Sigmoid colon (tissue), 7 donors: Measurements from ENCODE around the gene KRT26. TPM values are rescaled to one million over a fixed set of nuclear protein-coding genes. Genes with fewer than 3 reads are reported as not detected.
"Not testable (repeated sequence)": the region's sequence is repeated elsewhere in the genome, so short reads cannot be mapped to it uniquely, and the experiment has no call there.

Source experiments
- DNase-seq: peaks from one replicate; pipeline ENCODE4 v3.0.0-alpha.2; 2019
- H3K27ac ChIP-seq, 4 donors: fragments of 200-600 bp; sonication (generic); one replicate each; pipeline ENCODE4 v1.5.1; 2016 to 2019; ENCODE audit warnings: mild to moderate bottlenecking in 1 of 4
- H3K27me3 ChIP-seq, 3 donors: fragments of 200-600 bp; sonication (generic); one replicate each; pipeline ENCODE4 v1.5.1; 2019; ENCODE audit warnings: mild to moderate bottlenecking in 1 of 3
- H3K36me3 ChIP-seq, 4 donors: fragments of 200-600 bp; sonication (generic); one replicate each; pipeline ENCODE4 v1.5.1; 2016 to 2019
- H3K4me1 ChIP-seq, 4 donors: fragments of 200-600 bp; sonication (generic); one replicate each; pipeline ENCODE4 v1.5.1; 2017 to 2019
- H3K4me3 ChIP-seq, 4 donors: fragments of 200-600 bp; sonication (generic); one replicate each; pipeline ENCODE4 v1.5.1; 2017 to 2019; ENCODE audit warnings: mild to moderate bottlenecking in 2 of 4, moderate library complexity in 1 of 4
- H3K9me3 ChIP-seq, 4 donors: fragments of 200-600 bp in 3 of 4; sonication (generic) in 3 of 4; one replicate each; pipeline versions ENCODE4 v1.5.1 to v1.6.1; 2013 to 2019
- EP300 ChIP-seq, 4 donors: sonication (generic); formaldehyde crosslinking; IDR thresholded peaks; one replicate each; pipeline ENCODE4 v1.6.1; 2017; ENCODE audit warnings: antibody characterized with exemption in 4 of 4
- POLR2A ChIP-seq, 2 donors: fragments of 450-650 bp; IDR thresholded peaks; one replicate each; pipeline ENCODE4 v1.6.1; 2016; ENCODE audit warnings: antibody characterized with exemption in 2 of 2, mild to moderate bottlenecking in 2 of 2, moderate library complexity in 2 of 2
- POLR2AphosphoS5 ChIP-seq, 4 donors: sonication (generic); formaldehyde crosslinking; IDR thresholded peaks; one replicate each; pipeline ENCODE4 v1.6.1; 2017; ENCODE audit warnings: antibody characterized with exemption in 4 of 4
- WGBS, 2 donors: extraction: QIAGEN DNeasy Blood & Tissue Kit; methylation state at CpG; one replicate each; pipeline ENCODE4 v1.1.7; 2013; 5-methylcytosine and 5-hydroxymethylcytosine counted together
- intact Hi-C: fragments of 100-400 bp; cut with DNase I; formaldehyde crosslinking; loops from one replicate; pipeline ENCODE4 v1.15.1; 2023
- polyA plus RNA-seq, 3 donors: library from polyadenylated mRNA; stranded (reverse); fragments of 200-250 nt; gene quantifications; one replicate each; pipeline ENCODE4 v1.2.3, GENCODE V29; 2013
- total RNA-seq, 4 donors: library from RNA; depleted of rRNA; stranded (reverse); fragments of >200 nt; gene quantifications; one replicate each; pipeline ENCODE4 v1.1.0, GENCODE V29; 2016
- TF ChIP-seq, protein P1 (sequence below), 4 experiments: fragments of 450-650 bp in 3 of 4; fragments of 200-600 bp in 1 of 4; IDR thresholded peaks; one replicate each; pipeline ENCODE4 v1.5.1; 2016 to 2019; ENCODE audit warnings: antibody characterized with exemption in 4 of 4, mild to moderate bottlenecking in 3 of 4, moderate library complexity in 2 of 4
- donor health status: healthy with polysubstance abuse.
- donor health status: Bipolar disorder and iron deficiency.
- donor health status: healthy.

Gene KRT26
- total and polyA plus RNA-seq, 7 donors, result not detected

DNA sequence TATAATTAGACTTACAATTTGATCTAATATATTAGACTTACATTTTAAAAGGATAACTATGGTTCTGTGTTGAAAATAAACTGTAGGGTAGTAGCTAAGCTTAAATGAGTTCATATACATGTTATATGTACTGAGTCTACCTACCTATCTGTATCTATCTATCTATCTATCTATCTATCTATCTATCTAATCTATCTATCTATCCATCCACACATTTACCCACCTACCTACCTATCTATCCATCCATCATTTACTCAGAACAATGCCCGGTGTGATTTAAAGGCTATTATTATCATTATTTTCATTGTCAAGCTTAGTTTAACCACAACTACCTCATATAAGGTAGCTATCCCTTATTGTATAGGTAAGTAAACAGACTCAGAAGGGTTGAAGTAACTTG, 43.4 kb upstream of the KRT26 start:
- peaks cover 0 to 21% (median 0%) of the 10 kb centered on the region in 3 donors for H3K27me3 ChIP-seq
- peaks cover 0 to 3% (median 0%) of the 10 kb centered on the region in 4 donors for H3K9me3 ChIP-seq
- intact Hi-C loops, result loop anchor here (5.0 kb wide), 1 partner anchor 168 kb away; the partner anchor contains the start of gene SMARCE1
- no peak for DNase-seq
- 90 to 97% methylated on average over 1 of the region's 1 CpG for WGBS, 2 donors
- peaks cover 0 to 15% (median 0%) of the 10 kb centered on the region in 4 donors for H3K4me1 ChIP-seq
- H3K4me3 ChIP-seq, result no peak overlapping the region
- H3K27ac ChIP-seq, result no peak overlapping the region
- TF ChIP-seq EP300 (IDR thresholded peaks at IDR 0.05), result no peak
- TF ChIP-seq POLR2AphosphoS5 (IDR thresholded peaks at IDR 0.05), result no peak
- TF ChIP-seq, protein P1, sequence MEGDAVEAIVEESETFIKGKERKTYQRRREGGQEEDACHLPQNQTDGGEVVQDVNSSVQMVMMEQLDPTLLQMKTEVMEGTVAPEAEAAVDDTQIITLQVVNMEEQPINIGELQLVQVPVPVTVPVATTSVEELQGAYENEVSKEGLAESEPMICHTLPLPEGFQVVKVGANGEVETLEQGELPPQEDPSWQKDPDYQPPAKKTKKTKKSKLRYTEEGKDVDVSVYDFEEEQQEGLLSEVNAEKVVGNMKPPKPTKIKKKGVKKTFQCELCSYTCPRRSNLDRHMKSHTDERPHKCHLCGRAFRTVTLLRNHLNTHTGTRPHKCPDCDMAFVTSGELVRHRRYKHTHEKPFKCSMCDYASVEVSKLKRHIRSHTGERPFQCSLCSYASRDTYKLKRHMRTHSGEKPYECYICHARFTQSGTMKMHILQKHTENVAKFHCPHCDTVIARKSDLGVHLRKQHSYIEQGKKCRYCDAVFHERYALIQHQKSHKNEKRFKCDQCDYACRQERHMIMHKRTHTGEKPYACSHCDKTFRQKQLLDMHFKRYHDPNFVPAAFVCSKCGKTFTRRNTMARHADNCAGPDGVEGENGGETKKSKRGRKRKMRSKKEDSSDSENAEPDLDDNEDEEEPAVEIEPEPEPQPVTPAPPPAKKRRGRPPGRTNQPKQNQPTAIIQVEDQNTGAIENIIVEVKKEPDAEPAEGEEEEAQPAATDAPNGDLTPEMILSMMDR (IDR thresholded peaks at IDR 0.05), result no peak
- TF ChIP-seq POLR2A (IDR thresholded peaks at IDR 0.05), result no peak
- peaks cover 0 to 11% (median 0%) of the 10 kb centered on the region in 4 donors for H3K36me3 ChIP-seq

DNA sequence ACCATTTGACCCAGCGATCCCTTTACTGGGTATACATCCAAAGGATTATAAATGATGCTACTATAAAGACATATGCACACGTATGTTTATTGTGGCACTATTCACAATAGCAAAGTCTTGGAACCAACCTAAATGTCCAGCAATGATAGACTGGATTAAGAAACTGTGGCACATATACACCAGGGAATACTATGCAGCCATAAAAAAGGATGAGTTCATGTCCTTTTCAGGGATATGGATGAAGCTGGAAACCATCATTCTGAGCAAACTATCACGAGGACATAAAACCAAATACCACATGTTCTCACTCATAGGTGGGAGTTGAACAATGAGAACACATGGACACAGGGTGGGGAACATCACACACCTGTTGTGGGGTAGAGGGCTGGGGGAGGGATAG, 42.7 kb upstream of the KRT26 start:
- Histone ChIP-seq H3K27me3 (peaks cover 0 to 27% (median 0%) of the 10 kb centered on the region in 3 donors), H3K36me3 (peaks cover 0 to 11% (median 0%) of the 10 kb centered on the region in 4 donors), H3K4me1 (peaks cover 0 to 12% (median 0%) of the 10 kb centered on the region in 4 donors)
- intact Hi-C loops, result loop anchor here (5.0 kb wide), 1 partner anchor 167 kb away; the partner anchor contains the start of gene SMARCE1
- H3K4me3 ChIP-seq, DNase-seq, H3K27ac ChIP-seq, H3K9me3 ChIP-seq: not testable (repeated sequence)
- WGBS, 2 donors, result 85 to 86% methylated on average over 3 of the region's 3 CpGs

DNA sequence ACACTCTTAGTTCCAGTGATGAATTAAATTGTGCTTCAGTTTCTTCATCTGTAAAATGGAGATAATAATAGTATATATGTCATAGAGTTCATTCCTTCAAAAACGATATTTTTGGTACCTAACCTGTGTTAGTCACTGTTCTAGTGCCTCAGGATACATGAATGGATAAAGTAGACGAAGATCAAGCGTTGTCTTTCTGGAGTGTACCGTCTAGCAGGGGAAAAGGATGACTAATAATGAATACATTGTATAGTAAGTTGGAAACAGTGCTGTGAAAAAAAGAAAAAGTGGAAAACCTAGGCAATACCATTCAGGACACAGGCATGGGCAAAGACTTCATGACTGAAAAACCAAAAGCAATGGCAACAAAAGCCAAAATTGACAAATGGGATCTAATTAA, 41.8 kb upstream of the KRT26 start:
- TF ChIP-seq POLR2A (IDR thresholded peaks at IDR 0.05), result no peak
- TF ChIP-seq, protein P1 (IDR thresholded peaks at IDR 0.05), result no peak
- no peak for TF ChIP-seq POLR2AphosphoS5 (IDR thresholded peaks at IDR 0.05)
- no peak for TF ChIP-seq EP300 (IDR thresholded peaks at IDR 0.05)
- Histone ChIP-seq H3K27me3 (peaks cover 0 to 35% (median 0%) of the 10 kb centered on the region in 3 donors), H3K36me3 (peaks cover 0 to 11% (median 0%) of the 10 kb centered on the region in 4 donors), H3K9me3 (peaks cover 0 to 3% (median 0%) of the 10 kb centered on the region in 4 donors), H3K4me1 (peaks cover 0 to 7% (median 0%) of the 10 kb centered on the region in 4 donors), H3K27ac (no peak overlapping the region), H3K4me3 (no peak overlapping the region)
- intact Hi-C loops, result no loop called here
- no peak for DNase-seq
- WGBS, 2 donors, result 71% methylated on average over 4 of the region's 4 CpGs

DNA sequence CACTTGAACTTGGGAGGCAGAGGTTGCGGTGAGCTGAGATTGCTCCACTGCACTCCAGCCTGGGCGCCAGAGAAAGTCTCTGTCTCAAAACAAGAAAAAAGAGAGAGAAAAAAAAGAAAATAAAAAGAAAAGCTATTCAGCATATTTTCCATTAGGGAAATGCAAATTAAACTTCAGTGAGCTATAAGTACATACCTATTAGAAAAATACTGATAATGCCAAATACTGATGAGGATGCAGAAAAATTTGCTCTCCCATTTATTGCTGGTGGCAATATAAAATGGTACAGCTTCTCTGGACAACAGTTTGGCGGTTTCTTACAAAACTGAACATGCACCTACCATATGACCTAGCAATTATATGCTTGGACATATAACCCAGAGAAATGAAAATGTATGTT, 40.6 kb upstream of the KRT26 start:
- intact Hi-C loops, result no loop called here
- Histone ChIP-seq H3K9me3 (peaks cover 0 to 3% (median 0%) of the 10 kb centered on the region in 4 donors), H3K36me3 (peaks cover 0 to 8% (median 0%) of the 10 kb centered on the region in 4 donors), H3K27me3 (peaks cover 0 to 46% (median 3%) of the 10 kb centered on the region in 3 donors), H3K27ac (no peak overlapping the region), H3K4me3 (no peak overlapping the region), H3K4me1 (peaks cover 0 to under 1% (median 0%) of the 10 kb centered on the region in 4 donors)
- no peak for DNase-seq
- TF ChIP-seq EP300 (IDR thresholded peaks at IDR 0.05) (no peak), POLR2AphosphoS5 (IDR thresholded peaks at IDR 0.05) (no peak), POLR2A (IDR thresholded peaks at IDR 0.05) (no peak)
- TF ChIP-seq, protein P1 (IDR thresholded peaks at IDR 0.05), result no peak
- WGBS, 2 donors, result 77 to 82% methylated on average over 3 of the region's 3 CpGs

DNA sequence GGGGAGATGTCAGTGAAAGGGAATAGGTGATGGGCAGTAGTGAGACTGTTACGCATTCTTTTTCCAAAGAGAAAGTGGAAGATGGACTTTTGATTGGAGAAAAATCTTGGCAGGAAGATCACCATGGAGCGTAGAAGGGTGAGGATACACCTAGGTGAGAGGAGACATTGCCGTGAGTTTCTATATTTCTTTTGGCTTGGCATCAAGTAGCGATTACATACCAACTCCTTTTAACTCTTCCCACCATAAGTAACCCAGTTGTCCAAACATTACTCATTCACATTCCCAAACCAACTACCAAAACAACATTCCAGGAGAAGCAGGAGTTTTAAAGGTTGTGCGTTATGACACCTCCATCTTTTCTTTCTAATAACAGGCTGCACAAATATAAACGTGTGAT, 38.5 kb upstream of the KRT26 start:
- no peak for TF ChIP-seq EP300 (IDR thresholded peaks at IDR 0.05)
- TF ChIP-seq POLR2A (IDR thresholded peaks at IDR 0.05), result no peak
- TF ChIP-seq, protein P1 (IDR thresholded peaks at IDR 0.05), result no peak
- no peak for TF ChIP-seq POLR2AphosphoS5 (IDR thresholded peaks at IDR 0.05)
- H3K36me3 ChIP-seq, result no peaks in the 10 kb centered on the region
- 61 to 64% methylated on average over 6 of the region's 6 CpGs for WGBS, 2 donors
- no peaks in the 10 kb centered on the region for H3K4me1 ChIP-seq
- DNase-seq, result no peak
- no peak overlapping the region for H3K4me3 ChIP-seq
- H3K9me3 ChIP-seq, result peaks cover 0 to 3% (median 0%) of the 10 kb centered on the region in 4 donors
- intact Hi-C loops, result no loop called here
- peaks cover 0 to 65% (median 3%) of the 10 kb centered on the region in 3 donors for H3K27me3 ChIP-seq
- H3K27ac ChIP-seq, result no peak overlapping the region
